ENCODE results near the gene OSBP2.

OSBP2 gene

DNA sequence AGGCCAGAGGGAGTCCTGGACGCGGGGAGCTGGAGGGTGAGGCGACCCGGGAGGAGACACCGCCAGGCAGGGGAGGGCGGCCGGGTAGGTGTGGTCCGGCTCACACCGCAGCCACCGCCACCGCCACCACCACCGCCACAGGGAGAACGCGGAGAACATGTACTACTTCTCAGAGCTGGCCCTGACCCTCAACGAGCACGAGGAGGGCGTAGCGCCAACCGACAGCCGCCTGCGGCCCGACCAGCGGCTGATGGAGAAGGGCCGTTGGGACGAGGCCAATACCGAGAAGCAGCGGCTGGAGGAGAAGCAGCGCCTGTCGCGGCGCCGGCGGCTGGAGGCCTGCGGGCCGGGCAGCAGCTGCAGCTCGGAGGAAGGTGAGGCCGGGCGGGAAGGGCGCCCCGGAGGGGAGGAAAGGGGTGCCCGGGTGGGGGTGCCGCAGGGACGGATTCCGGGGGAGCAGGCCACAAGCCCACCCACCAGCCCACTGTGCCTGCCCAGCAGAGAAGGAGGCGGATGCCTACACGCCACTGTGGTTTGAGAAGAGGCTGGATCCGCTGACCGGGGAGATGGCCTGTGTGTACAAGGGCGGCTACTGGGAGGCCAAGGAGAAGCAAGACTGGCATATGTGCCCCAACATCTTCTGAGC lies 211.1 kb downstream of the OSBP2 start:
- H3K27ac ChIP-seq, result no peak overlapping the region
- TF ChIP-seq, protein P1, sequence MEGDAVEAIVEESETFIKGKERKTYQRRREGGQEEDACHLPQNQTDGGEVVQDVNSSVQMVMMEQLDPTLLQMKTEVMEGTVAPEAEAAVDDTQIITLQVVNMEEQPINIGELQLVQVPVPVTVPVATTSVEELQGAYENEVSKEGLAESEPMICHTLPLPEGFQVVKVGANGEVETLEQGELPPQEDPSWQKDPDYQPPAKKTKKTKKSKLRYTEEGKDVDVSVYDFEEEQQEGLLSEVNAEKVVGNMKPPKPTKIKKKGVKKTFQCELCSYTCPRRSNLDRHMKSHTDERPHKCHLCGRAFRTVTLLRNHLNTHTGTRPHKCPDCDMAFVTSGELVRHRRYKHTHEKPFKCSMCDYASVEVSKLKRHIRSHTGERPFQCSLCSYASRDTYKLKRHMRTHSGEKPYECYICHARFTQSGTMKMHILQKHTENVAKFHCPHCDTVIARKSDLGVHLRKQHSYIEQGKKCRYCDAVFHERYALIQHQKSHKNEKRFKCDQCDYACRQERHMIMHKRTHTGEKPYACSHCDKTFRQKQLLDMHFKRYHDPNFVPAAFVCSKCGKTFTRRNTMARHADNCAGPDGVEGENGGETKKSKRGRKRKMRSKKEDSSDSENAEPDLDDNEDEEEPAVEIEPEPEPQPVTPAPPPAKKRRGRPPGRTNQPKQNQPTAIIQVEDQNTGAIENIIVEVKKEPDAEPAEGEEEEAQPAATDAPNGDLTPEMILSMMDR (conservative IDR thresholded peaks at IDR 0.05), result no peak

DNA sequence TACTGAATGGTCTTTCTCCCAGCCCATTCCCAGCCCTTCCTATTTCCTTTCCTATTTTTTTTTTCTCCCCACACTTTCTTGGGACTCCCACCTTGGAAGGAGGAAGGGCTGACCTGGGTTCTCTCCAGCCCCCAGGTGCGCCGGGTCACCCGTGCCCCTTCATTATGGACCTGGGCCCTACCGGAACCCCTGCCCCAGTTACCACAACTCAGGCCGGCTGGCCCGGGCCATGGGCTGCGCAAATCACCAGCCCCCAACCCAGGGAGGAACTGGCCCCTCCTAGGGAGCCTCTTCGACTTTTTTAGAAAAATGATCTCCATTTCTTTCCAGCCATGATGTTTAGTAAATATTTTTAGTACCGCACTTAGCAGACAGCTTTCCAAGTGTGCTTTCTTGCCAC lies 211.7 kb downstream of the OSBP2 start:
- TF ChIP-seq, protein P1 (conservative IDR thresholded peaks at IDR 0.05), result no peak
- H3K27ac ChIP-seq, result no peak overlapping the region

DNA sequence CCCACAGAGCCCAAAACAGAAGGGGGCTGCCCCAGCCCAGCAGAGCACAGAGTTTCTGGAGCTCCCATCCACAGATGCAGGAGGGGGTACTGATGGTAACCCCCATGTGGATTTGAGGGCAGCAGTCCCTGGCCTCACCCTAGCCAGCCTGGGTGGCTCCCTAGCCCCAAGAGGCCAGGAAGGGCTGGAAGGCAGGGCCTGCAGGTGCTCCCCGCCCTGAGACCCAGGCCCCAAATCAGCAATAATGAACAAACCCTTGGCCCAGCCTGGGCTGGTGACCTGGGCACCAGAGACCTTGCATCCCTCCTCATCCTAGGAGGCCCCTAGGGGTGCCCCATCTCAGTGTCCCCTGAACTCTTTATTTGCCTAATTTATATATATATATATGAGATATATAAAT lies 212.3 kb downstream of the OSBP2 start:
- no peak overlapping the region for H3K27ac ChIP-seq
- TF ChIP-seq, protein P1 (conservative IDR thresholded peaks at IDR 0.05), result no peak

DNA sequence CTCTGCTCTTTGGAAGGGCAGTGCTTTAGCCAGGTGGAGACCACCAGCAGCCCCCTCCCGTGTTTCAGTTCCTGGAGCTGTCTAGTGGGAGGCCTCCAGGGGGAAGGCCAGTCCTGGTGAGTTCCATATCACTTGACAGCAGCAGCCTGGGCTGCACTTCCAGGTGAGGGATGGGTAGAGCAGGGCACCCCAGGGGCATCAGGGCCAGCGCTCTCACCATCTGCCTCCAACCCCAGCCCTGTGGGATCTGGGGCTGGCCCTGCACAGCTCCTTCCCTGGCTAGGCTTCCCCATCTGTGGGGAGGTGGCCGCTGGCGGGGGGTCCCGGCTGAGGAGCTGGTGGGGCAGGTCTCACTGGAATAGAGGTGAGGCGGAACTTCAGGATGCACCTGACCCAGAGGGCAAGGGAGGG lies 213.4 kb downstream of the OSBP2 start:
- TF ChIP-seq, protein P1 (conservative IDR thresholded peaks at IDR 0.05), result no peak
- no peak overlapping the region for H3K27ac ChIP-seq

DNA sequence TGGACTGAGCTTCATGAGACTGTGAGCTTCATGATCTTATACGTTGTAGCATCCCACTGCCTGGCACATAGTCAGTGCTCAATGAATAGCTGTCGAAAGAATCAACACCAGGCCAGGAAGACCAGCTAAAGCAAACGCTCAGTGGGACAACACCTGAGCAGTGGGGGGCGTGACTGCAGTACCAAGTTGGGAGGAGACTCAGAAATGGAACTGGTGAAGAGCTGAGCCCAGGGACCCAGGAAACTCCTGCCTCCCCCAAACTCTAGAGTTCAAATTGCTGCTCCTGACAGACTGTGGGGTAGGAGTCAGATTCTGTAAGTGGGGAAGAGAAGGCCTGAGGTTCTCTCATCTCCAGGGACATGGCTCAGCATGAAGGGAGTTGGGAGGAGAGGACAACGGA lies 214.6 kb downstream of the OSBP2 start:
- TF ChIP-seq, protein P1 (conservative IDR thresholded peaks at IDR 0.05), result no peak
- no peak overlapping the region for H3K27ac ChIP-seq

DNA sequence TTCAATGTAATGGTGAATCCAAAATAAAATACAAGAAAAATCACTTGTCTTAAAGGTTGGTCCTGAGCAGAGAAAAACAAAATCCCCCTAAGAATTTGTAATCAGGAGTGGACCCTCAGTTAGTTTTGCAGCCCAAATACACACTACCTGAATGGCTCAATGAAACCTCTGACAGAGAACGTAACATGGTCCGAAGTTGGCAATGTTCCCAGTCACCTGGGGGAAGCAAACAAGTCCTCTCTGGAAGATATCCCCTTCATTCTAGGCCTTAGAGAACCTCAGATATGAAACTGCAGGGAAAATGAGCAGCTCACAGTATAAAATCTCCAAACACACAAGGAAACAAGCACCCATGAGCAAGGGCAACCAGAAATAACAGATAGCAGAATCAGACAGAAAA lies 215.7 kb downstream of the OSBP2 start:
- H3K27ac ChIP-seq, result no peak overlapping the region
- TF ChIP-seq, protein P1 (conservative IDR thresholded peaks at IDR 0.05), result no peak

DNA sequence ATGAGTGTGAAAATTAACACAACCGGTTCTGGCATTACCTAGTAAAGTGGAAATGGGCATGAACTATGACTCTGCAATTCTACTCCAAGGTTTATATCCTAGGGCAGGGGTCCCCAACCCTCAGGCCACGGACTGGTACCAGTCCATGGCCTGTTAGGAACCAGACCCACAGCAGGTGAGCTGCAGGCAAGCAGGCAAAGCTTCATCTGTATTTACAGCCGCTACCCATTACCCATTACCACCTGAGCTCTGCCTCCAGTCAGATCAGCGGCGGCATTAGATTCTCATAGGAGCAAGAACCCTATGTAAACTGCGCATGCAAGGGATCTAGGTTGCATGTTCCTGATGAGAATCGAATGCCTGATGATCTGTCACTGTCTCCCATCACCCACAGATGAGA lies 224.1 kb downstream of the OSBP2 start:
- TF ChIP-seq, protein P1 (conservative IDR thresholded peaks at IDR 0.05), result no peak
- H3K27ac ChIP-seq, result no peak overlapping the region

All from VCaP (cell line).